GM18907 (cell line): ENCODE data around the gene FAM83C.
"Not testable (repeated sequence)": the region's sequence is repeated elsewhere in the genome, so short reads cannot be mapped to it uniquely, and the experiment has no call there.

Experiments
- ATAC-seq: cut with Tn5 transposase; IDR thresholded peaks from one replicate; pipeline ENCODE4 v1.9.1; 2021; ENCODE audit warnings: mild to moderate bottlenecking, moderate library complexity; ENCODE audit not compliant: unreplicated experiment

Gene FAM83C

DNA sequence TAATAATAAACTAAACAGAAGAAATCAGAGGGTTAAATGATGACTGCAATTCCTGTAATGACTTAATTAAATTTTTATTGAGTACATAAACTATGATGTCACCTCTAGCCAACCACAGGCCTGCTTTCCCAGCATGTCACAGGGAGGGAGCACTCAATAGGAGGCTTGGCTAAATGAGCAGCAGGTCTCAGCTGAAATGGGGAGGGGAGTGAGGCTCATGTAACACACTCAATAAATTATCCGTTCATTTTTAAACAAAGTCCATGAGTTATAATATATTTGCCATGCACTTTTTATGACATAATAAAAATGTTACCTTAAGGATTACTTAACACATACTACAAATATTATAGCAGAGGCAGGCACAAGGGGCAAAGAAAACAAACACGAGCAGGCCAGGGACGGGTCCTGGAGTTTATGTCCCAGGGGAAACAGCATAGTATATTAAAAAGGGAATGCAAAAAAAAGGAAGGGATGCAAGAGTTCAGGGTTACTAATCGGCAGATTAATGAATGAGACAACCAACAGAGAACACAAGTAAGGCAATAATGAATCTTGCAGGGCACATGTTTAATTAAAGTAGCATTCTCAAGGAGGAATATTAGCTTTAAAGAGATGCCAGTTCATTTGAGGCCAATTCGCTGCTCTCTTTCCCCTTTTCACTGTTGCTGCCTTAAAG, 27.1 kb upstream of the FAM83C start:
- no peak for ATAC-seq

DNA sequence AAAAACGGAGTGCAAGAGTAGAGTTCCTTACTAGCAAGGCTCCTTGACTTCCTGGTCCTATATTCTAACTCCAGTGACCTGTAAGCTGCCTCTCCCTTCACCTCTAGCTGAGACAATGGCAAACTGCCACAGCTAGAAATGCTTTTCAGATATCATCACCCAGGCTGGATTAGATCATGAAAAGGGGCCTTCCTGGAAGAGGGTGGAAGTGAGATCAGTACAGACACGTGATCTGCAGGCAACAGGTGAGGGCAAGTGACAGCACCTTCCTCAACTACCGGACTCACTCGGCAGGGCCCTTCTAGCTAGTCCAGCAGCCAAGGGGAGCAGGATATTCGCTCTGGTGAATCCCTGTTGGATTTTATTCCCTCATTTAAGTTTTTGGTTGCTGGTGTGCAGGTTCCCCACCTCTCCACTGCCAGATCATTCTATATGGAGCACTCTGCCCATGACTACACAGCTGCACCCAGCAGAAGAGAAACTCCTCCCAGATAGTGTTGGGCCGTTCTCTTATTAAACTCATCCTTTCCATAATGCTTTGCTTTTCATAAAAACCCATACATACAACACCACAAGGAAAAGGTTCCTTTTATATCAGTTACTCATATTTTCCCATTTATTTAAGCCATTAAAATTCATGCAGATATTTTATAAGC, 26.4 kb upstream of the FAM83C start:
- ATAC-seq, result no peak

DNA sequence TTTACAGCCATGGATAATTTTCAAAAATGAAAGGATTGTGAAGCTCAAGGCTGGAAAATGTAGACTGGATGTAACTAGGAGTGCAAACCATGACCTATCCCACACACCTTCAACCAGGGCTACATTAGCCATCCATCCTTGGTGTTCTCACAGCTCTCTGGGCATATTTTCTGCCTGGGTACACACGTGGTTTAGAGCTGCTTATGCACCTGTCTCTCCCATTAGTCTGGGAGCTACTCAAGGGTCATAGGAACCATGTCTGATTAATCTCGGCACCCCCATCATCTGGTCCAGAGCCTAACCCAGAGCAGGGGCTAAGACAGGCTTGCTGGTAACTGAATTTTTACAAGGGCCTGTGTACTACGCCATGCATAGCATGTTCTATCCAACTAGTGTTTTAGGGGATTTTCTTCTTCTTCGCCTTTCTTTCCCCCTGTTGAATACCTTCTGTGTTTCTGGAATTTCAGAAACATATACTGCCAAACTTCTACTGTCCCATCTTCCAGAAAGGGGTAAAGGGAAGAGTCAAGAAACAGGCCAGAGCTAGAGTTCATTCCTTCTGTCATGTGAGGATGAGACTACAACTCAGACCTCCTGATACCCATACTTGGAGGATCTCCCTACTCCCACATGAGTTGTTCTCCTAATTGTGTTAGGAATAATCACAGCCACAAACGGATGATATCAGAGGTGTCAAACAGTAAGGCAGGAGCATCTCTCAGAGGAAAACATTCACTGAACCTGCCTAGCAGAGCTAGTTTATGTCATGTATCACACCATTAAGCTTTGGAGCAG, 25.4 kb upstream of the FAM83C start:
- no peak for ATAC-seq

DNA sequence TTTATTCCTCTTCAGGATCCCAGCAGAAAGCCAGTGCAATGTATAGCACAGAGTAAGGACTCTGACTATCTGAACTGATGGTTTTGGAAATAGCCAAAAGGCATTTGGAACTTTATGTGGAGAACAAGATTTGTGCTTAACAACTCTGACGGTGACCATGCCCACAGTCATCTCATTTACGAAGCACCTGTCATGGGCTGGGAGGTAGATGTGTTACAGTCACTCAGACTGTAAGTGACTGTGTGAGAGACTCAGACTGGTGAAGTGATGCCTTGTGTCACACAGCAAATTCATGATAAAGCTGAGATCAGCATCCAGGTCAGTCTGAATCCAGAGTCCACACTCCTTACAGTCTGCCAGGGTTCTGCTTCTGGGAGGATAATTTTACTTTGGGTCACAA, 23.9 kb upstream of the FAM83C start:
- ATAC-seq, result no peak

DNA sequence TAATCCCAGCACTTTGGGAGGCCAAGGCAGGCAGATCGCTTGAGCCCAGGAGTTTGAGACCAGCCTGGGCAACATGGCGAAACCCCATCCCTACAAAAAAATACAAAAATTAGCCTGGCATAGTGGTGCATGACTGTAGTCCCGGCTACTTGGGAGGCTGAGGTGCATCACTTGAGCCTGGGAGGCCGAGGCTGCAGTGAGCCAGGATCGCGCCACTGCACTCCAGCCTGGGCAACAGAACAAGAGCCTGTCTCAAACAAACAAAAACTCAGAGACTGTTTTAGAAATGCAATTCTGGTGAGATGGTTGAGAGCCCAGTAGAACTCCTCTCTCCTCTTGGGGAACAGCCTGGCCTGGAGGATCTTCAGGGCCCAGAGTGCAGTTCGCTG, 23.4 kb upstream of the FAM83C start:
- not testable (repeated sequence) for ATAC-seq

DNA sequence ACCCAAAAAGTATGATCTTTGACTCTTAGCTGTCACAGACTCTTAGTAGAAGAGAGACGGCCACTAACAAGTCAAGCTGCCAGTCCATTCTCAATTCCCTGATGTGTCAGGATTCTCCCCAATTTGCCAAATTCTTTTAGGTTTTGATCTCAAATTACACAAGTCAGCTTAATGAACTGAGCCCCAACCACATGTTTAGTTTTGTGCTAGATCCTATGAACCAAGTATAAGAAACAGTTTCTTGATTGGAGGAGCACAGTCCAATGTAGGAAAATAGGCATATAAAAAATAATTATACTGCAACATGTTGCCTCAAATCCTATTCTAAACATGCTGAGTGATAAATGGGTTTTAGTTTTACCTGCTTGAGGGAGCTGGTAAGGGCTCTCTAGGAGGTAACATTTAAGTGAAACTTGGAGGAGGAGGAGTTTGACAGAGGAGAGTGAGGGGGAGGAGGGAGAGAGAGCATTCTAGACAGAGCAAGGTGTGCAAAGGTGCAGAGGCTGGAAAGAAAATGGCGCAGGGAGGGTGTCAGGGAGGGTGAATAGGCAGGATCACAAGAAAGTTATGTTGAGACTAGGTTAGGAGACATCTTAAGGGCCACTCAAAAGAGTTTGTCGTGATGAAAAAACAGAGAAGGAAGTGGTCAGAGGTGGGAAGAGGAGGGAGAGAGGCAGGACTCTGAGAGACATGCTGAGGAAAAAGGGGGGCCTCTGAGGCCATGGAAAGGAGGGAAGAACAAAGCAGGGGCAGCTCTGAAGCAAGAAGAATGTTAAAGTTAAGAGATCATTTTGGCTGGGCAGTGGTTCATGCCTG, 22.8 kb upstream of the FAM83C start:
- ATAC-seq, result no peak

DNA sequence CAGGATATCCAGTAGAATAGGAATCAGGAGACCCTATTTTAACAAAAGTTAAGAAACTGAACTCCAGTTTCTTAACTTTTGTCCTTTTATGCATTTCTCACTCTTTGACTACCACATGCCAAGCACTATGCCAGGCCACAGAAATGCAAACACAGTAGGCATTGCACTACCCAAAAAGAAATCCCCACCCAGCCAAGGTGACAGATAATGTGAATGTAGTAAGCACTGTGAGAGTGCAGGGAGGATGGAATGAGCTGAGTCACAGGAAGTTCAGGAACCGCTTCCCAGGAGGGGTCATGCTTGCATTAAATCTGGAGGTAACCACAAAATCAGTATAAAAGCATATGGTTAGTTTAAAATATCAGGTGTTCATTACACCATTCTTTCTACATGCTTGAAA, 20.1 kb upstream of the FAM83C start:
- no peak for ATAC-seq

DNA sequence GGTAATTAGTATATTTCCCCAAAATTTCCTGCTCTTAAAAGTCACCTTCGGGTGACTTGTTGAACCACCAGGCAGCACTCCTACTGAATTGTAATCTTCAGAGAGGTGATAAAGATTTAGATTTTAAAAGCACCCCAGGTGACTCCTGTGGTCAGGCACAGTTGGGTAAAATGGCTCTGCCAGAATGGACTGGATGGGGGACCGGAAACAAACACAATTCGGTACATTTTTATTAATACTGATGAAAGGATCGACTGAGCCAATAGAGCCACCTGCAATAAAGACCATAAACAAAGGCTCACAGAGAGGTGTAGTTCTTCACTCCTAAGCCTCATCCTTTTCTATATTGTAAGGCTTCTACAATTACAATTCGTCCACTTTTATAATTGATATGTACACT, 19.6 kb upstream of the FAM83C start:
- ATAC-seq, result no peak

DNA sequence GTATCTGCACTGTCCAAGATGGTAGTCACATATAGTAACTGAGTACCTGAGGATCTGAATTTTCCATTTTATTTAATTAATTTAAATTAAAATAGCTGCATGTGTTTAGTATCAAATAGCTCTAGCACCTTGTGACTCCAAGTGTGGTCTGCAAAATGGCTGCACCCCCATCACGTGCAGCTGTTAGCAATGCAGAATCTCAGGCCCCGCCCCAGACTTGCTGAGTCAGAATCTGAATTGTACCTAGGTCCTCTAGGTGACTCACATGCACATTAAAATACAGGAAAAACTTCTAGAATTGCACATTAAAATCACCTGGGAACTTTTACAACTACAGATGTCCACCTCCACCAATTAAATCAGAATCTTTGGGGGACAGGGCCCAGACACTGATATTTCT, 19.2 kb upstream of the FAM83C start:
- no peak for ATAC-seq

DNA sequence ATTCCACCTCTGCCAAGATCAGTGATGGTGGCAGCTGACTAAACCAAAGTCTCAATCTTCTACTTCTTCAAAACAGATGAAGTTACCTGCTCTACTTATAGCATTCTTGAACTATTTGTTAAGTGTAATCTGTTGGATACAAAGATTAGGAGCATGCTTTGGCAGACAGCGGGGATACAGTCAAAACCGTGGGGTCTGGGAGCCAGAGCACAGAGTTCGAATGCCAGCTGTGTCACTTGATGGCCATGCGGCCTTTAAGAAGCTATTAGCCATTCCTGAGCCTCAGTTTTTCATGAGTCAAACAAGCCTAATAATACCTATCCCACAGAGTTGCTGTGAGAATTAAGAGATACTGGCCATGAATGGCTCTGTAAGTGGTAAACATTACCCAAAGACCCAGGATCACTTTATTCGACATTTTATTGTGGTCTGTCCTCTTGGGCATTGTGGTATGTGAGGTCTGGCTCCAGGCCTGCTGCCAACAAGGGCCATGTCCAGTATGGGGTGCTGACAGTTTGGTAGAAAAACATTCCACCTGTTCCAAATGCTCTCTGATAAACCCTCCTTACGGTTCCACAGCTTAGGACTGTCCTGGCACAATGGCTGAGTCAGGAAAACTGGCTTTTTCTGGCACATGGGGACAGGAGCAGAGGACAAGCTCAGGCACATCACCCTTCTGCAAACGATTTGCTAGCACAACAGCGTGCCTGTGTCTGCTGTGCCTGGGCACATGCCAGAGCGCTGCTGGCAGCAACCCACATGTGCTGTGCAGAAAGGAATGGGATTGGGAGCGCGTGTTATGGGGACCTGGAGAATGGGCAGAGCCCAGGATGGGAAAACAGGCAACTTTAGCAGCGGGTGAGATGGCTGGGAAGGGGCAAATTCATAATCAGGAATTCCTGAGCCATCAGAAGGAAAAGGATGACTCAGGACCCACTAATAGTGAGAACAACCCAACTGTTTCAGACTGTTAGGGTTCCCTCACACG, 15.7 kb upstream of the FAM83C start:
- no peak for ATAC-seq

DNA sequence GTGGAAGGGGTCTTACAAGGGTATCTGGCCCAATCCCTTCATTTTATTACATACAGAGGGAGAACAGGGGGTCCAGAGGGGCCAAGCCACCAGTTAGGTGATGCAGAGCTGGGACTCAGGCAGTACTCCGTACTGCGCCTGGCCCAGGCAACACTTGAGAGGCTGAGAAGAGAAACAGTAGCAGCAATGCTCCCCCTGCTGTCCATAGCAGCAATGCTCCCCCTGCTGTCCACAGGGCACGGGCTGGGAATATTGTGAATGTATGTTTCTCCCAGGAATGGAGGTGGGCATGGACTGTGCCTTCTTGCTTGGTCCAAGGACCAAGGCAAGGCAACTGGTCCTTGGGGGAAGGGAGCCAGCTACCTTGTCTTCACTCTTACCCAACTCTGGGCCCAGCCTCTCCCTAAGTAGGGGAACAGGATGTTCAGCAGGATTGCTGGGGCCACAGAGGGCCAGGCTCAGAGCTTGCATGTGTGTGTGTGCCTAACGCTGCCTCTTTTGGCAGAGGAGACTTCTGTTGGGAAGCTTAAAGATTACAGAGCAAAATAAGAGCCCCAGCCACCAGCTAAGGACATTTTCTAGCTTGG, 14.8 kb upstream of the FAM83C start:
- ATAC-seq, result no peak

DNA sequence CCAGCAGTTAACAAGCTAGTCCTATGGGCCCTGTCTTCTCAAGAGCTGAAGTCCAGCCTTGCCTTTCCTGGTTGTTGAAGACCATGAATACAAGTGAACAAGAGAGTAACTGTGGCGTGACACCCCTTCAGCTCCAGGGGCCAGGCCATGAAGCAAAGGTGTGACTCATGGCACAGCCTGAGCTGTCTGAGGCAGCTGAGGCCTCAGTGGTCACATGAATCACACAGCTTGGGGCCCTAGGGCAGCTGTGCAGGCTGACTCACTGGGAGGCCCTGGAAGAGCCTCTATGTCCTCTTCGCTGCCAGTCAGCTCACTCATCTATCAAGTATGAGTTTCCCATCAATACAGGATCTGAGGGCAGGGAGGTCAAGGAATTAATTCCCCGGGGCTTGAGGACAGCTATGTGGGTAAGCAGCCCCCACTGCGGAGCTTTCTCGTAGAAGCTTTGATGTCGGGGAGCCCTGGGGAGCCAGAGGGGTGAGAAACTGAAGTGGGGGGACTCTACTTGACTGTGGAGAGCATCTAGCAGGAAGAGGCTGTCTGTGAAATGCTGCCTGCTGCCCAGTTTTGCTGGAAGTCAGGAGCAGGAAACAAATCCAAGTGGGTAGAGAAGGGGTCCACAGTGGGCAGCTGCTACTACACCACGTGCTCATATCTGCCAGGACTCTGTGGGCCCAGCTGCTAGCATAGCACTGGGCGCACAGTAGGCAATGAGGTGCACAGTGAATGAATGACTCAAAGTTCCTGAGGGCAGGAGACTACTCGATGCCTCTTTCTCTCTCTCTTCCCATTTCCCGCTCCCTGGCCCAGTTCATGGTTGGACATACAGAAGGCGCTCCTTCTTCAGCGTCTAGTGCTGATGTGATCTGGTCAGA, 13.7 kb upstream of the FAM83C start:
- ATAC-seq, result no peak

DNA sequence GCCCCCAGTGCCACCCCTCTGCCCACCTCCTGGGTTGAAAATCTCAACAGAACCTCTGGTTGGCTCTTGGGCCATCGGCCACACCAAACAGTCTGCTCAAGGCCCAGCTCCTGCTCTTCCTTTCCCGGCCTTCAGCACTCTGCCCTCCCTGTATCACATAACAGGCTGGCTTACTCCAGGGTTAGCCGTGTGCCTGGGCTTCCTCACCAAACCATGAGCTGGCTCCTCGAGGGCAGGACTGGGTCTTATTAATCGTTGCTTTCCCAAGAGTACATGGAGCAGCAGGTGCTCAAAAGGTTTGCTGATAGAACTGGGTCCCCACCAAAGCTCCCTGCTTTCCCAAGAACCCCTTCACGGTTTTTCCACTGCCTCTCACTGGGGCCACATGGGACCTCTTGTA, 12.7 kb upstream of the FAM83C start:
- no peak for ATAC-seq

DNA sequence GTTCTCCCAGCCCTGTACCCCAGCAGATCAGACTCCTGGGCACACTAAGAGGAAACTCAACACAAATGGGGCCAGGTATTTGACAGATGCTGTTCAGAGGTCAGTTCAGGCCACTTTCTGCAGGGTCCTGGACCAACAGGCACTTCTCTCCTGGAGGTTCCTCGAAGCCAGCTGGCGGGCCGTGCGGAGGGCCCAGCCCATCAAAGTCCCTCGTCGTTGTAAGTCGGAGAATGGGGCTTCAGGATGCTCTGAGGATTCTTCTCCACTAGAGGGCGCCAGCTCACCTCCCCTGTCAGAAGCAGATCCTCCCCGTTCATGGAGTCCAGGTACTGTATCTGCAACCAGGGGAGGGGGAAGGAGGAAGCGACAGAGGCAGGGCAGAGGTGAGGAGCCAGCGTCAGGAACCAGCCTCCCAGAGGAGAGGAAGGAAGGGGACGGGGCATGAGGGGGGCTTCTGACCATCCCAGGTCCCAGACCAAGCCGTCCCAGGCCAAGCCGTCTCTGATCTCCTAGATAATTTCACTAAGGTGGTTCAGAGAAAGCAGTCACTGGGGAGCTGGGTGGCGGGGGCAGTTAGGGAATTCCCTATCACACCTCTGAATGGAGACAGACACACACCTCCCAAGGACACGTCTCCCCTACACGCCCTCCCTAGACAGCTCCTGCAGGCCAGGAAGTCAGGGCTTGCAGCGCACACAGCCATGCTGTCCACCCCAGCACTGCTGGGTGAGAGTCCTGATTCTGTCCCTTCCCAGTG, 11.7 kb upstream of the FAM83C start:
- peak; percentile 58 for ATAC-seq

DNA sequence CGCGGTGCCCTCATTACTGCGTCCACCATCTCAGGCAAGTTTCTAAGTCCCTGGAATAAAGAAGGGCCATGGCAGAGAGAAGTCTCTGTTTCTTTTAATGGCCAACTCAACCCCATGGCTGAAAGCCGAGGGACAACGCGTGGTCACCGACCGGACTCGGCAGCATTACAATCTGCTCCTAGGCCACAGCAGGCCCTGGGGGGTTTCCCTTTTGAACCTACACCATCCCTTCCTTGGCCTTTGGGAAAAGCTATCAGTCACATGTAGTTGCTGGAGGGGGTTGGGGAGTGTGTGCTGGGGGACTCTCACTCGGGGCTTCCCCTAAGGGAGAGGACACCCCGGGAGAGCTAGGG, 11.1 kb upstream of the FAM83C start:
- ATAC-seq, result no peak

DNA sequence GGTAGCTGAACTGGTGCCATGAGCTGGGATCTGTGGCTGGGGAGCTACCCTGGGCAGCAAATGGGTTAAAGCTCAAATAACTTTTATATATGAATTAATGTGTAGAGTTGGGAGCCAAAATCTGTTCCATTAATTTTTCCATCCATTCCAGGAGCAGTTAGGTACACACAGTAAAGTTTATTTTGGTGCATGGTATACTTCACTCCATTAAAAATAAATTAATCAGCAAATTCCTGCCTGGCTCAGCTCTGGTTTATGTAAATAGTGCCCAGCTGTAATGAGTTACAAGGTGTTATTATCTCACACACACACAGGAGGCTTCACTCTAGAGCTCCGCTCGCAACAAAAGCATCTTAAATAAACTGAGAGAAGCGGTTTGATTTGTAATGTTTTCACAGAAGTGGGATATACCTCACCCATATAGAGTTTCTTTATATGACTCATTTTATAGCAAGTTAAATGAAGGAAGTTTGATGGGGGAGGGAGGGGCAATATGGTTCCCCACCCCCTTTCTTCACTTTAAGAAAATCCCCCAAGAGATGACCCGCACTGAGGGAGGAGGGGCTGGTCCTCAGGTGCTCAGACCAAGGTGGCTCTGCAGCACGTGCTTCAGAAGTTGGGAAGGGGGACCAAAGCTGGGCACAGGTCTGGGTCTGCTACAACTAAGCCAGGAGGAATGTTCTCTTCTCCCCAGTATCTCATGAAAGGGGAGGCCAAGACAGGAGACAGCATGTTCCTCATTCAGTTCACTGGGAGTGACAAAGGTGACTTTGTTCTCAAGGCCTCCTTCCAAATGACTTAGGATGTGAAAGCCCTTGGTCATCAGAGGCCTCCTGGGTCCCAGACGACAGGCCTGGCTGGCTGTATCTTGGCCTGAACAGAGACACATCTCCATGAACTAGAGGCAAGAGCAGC, 10.5 kb upstream of the FAM83C start:
- no peak for ATAC-seq

DNA sequence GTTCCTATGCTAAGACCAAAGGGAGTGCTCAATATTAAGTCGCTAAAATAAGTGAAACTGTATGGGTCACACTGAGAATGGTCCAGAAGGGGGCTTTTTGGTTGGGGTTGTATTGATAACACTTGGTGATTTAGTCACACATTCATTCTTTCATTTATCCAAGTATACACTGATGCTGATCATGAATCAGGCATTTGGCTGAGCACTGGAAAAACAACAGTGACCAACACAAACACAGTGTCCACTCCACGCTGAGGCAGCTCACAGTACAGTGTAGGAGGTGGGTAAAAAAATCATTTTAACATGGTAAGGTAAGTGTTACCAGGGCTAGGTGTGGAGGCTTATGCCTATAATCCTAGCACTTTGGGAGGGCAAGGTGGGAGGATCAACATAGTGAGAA, 9.2 kb upstream of the FAM83C start:
- no peak for ATAC-seq
